ENCODE measurements around the gene PRKACA.

PRKACA gene

GRCh38 chr19:14117668-14118164 is at the start of gene PRKACA:
PRKACA (minus strand) TSS chr19:14117762; CDS start chr19:14117547, 215 bp downstream.
- TF ChIP-seq MAX (IDR thresholded peaks at IDR 0.05; ENCODE audit: low read depth, low read length): no peak
- TF ChIP-seq, protein P1, sequence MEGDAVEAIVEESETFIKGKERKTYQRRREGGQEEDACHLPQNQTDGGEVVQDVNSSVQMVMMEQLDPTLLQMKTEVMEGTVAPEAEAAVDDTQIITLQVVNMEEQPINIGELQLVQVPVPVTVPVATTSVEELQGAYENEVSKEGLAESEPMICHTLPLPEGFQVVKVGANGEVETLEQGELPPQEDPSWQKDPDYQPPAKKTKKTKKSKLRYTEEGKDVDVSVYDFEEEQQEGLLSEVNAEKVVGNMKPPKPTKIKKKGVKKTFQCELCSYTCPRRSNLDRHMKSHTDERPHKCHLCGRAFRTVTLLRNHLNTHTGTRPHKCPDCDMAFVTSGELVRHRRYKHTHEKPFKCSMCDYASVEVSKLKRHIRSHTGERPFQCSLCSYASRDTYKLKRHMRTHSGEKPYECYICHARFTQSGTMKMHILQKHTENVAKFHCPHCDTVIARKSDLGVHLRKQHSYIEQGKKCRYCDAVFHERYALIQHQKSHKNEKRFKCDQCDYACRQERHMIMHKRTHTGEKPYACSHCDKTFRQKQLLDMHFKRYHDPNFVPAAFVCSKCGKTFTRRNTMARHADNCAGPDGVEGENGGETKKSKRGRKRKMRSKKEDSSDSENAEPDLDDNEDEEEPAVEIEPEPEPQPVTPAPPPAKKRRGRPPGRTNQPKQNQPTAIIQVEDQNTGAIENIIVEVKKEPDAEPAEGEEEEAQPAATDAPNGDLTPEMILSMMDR (IDR thresholded peaks at IDR 0.05; ENCODE audit: low read depth, low read length): no peak
- no peak for TF ChIP-seq MYC (IDR thresholded peaks at IDR 0.05; ENCODE audit: low read depth, low read length)
- TF ChIP-seq POLR2A (IDR thresholded peaks at IDR 0.05; ENCODE audit: extremely low read depth, insufficient read length): no peak
- peak; percentile 99 for DNase-seq (ENCODE audit: low read depth)
- H3K4me3 ChIP-seq (ENCODE audit: low read depth, low read length): peak within 1 kb of the TSS; percentile 61

DNA sequence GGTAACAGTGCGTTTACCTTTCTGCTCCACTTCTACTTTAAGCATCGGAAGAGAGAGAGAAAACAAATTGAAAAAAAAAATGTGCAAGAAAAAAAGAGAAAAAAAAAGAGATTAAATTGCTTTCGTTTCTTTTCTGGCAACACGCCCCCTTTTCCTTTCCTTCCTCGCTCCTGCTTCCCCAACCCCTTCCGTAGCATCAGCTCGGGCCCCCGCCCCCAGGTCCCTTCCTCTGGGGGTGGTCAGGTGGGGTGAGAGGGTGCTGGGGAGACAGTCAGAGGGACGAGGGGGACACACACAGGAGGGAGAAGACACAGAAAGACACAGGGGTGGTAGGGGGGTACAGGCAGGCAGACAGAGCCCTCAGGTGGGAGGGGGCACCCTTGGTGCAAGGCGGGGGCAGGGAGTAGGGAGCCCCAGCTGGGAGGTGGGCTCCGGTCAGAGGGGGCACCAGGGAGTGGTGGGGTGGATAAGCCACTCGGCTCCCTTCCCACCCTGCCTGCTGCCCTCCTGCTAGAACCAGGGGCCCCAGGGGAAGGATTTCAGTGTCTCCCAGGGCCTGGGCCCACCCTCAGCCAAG is 49.5 kb upstream of the PRKACA start:
- TF ChIP-seq MAX (IDR thresholded peaks at IDR 0.05; ENCODE audit: low read depth, low read length) (no peak), MYC (IDR thresholded peaks at IDR 0.05; ENCODE audit: low read depth, low read length) (no peak), POLR2A (IDR thresholded peaks at IDR 0.05; ENCODE audit: extremely low read depth, insufficient read length) (no peak)
- TF ChIP-seq, protein P1 (IDR thresholded peaks at IDR 0.05; ENCODE audit: low read depth, low read length): no peak
- no peak overlapping the region for H3K4me3 ChIP-seq (ENCODE audit: low read depth, low read length)
- no peak for DNase-seq (ENCODE audit: low read depth)

- TF ChIP-seq MAX (IDR thresholded peaks at IDR 0.05; ENCODE audit: low read depth, low read length): no peak
- TF ChIP-seq MYC (IDR thresholded peaks at IDR 0.05; ENCODE audit: low read depth, low read length): no peak
- TF ChIP-seq, protein P1 (IDR thresholded peaks at IDR 0.05; ENCODE audit: low read depth, low read length): no peak
- no peak for TF ChIP-seq POLR2A (IDR thresholded peaks at IDR 0.05; ENCODE audit: extremely low read depth, insufficient read length)
- no peak overlapping the region for H3K4me3 ChIP-seq (ENCODE audit: low read depth, low read length)
Observed at GRCh38 chr19:14165990-14166830, 48.6 kb upstream of the PRKACA start.

GRCh38 chr19:14164724-14165493 is 47.3 kb upstream of the PRKACA start:
- H3K4me3 ChIP-seq (ENCODE audit: low read depth, low read length): no peak overlapping the region

More at GRCh38 chr19:14165990-14166830, 48.6 kb upstream of the PRKACA start:
- no peak for DNase-seq (ENCODE audit: low read depth)

GRCh38 chr19:14164082-14164481 is 46.5 kb upstream of the PRKACA start:
- TF ChIP-seq MYC (IDR thresholded peaks at IDR 0.05; ENCODE audit: low read depth, low read length) (no peak), POLR2A (IDR thresholded peaks at IDR 0.05; ENCODE audit: extremely low read depth, insufficient read length) (no peak), MAX (IDR thresholded peaks at IDR 0.05; ENCODE audit: low read depth, low read length) (no peak)
- TF ChIP-seq, protein P1 (IDR thresholded peaks at IDR 0.05; ENCODE audit: low read depth, low read length): no peak
- no peak overlapping the region for H3K4me3 ChIP-seq (ENCODE audit: low read depth, low read length)
- no peak for DNase-seq (ENCODE audit: low read depth)

More at GRCh38 chr19:14164724-14165493, 47.3 kb upstream of the PRKACA start:
- no peak for DNase-seq (ENCODE audit: low read depth)
- TF ChIP-seq POLR2A (IDR thresholded peaks at IDR 0.05; ENCODE audit: extremely low read depth, insufficient read length) (no peak), MYC (IDR thresholded peaks at IDR 0.05; ENCODE audit: low read depth, low read length) (no peak)

Measured in NB4 (cell line).